HG03064 (cell line): ENCODE results near the gene RANBP6.
A peak's percentile ranks its signal among the peaks of the same experiment; 100 is the strongest.
"Not testable (repeated sequence)": the region's sequence is repeated elsewhere in the genome, so short reads cannot be mapped to it uniquely, and the experiment has no call there.

Experiments used
- ATAC-seq: cut with Tn5 transposase; IDR thresholded peaks from one replicate; pipeline ENCODE4 v1.9.1; 2021; ENCODE audit warnings: low read depth; ENCODE audit not compliant: unreplicated experiment

The RANBP6 gene

DNA sequence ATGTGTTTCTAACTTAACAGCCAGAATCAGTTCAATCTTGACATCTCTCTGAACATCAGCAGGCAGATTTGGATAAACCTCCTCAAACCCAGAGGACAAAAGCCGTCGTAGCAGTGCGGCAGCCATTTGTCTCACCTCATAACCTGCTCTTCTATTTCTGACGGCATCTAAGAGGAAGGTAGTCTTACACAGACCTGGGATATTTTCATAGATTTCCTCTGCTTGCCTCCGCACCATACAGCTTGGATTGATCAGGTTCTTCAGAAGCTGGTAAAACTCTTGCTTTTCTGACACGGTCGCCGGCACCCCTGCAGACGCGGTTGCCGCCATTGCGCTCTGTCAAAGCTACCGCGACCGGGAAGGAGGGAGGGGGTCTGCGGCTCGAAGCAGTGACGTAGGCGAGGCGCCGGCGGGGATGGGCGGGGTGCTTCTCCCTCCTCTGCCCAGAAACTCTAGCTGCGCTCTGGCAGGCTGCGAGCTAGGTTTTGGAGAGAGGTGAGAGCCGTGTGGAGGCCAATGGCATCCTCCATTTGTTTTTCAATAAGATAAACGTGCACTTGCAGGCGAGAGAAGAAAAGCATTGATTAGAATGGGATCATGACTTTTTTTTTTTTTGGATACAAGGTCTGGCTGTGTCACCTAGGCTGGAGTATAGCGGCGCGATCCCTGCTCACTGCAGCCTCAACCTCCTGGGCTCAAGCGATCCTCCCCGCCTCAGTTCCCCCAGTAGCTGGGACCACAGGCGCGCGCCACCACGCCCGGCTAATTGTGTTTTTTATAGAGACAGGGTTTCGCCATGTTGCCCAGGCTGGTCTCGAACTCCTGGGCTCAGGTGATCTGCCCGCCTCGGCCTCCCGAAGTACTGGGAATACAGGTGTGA is at the start of gene RANBP6:
TSS of gene RANBP6 (minus strand) at position 347 of the 880 bp plus-strand sequence. CDS start at position 330, 17 bp downstream.
- ATAC-seq: peak; percentile 99

- ATAC-seq: not testable (repeated sequence)
Observed at GRCh38 chr9:6063146-6063545, 47.7 kb upstream of the RANBP6 start.

- ATAC-seq: no peak
Observed at GRCh38 chr9:6055666-6056065, 40.2 kb upstream of the RANBP6 start.

- no peak for ATAC-seq
Observed at GRCh38 chr9:6055216-6055615, 39.8 kb upstream of the RANBP6 start.

- ATAC-seq: no peak
Observed at GRCh38 chr9:6054280-6055099, 39.1 kb upstream of the RANBP6 start.

DNA sequence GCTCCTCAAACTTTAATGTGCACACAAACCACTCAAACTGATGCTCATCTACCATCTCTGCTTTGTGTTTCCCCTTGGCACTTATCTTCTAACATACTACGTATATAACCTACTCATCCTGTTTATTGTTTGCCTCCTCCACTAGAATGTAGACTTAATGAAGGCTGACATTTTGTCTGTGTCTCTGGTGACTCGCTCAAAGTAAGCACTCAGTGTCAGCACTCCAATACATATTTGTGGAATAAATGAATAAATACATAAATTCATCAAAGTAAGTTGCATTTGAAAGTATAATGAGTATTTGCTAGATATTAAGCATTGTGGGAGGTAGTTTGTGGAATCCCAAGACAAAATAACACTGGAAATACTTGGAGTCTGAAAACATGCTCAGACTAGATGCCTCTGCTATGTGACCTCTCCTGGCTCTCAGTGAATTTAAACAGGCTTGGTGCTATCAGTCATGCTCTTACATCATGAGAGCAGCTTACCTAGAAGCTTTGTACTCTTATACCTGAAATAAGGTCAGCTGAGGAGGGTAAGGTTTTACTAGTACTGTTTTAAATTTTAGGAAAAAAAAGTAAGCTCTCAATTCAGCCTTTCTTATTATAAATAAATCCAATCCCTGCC is 37.0 kb upstream of the RANBP6 start:
- no peak for ATAC-seq

GRCh38 chr9:6051511-6051950 is 36.1 kb upstream of the RANBP6 start:
- ATAC-seq: no peak

- ATAC-seq: no peak
Observed at GRCh38 chr9:6049798-6050197, 34.4 kb upstream of the RANBP6 start.

GRCh38 chr9:6048039-6048438 is 32.6 kb upstream of the RANBP6 start:
- ATAC-seq: no peak

DNA sequence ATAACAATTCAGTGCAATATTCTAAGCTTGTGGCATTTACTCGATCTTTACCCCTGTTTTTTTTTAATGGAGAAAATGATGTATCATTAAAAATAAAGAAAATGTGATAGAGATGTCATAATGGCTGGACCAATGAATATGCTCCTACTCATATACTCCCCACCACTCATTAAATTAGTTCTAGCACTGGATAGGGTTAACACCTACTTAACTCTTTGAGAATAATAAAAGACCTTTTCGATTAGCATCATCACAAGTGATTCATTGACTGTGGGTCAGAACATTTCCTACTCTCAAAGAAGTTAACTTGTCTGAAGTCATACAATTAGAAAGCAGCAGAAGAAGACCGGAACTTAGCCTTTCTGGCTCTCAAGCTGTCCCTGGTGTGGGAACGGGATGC is 31.6 kb upstream of the RANBP6 start:
- no peak for ATAC-seq

- no peak for ATAC-seq
Observed at GRCh38 chr9:6045364-6045763, 29.9 kb upstream of the RANBP6 start.

GRCh38 chr9:6040077-6040476 is 24.7 kb upstream of the RANBP6 start:
- no peak for ATAC-seq

GRCh38 chr9:6036391-6036790 is 21.0 kb upstream of the RANBP6 start:
- ATAC-seq: no peak

- ATAC-seq: no peak
Observed at GRCh38 chr9:6034954-6035353, 19.5 kb upstream of the RANBP6 start.

GRCh38 chr9:6029604-6030274 is 14.3 kb upstream of the RANBP6 start:
- ATAC-seq: no peak

GRCh38 chr9:6024035-6024554 is 8.7 kb upstream of the RANBP6 start:
- no peak for ATAC-seq

DNA sequence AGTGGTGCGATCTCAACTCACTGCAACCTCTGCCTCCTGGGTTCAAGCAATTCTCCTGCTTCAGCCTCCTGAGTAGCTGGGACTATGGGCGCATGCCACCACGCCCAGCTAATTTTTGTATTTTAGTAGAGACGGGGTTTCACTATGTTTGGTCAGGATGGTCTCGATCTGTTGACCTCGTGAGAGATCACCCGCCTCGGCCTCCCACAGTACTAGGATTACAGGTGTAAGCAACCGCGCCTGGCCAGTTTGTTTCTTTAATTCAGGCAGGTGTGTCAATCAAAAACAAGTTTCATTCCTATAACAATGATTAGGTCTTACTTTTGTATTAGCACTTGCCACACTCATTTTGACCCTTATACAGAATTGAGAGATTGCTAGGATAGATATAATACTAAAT is 1.6 kb upstream of the RANBP6 start:
- not testable (repeated sequence) for ATAC-seq

GRCh38 chr9:6014670-6015270 is 654 bp downstream of the RANBP6 start:
- ATAC-seq: no peak

GRCh38 chr9:6008169-6008979 is 7.0 kb downstream of the RANBP6 start:
- peak; percentile 47 for ATAC-seq
